ENCODE data around the gene TCP1.
"Not testable (repeated sequence)": the region's sequence is repeated elsewhere in the genome, so short reads cannot be mapped to it uniquely, and the experiment has no call there.

TCP1 gene

GRCh38 chr6:159746759-159747158, 42.6 kb downstream of the TCP1 start:
- Histone ChIP-seq H3K36me3 (ENCODE audit: control insufficient read depth, insufficient read depth, low read length) (peaks cover 13% of the 10 kb centered on the region), H3K4me1 (ENCODE audit: control insufficient read depth, insufficient read depth, low read length) (no peaks in the 10 kb centered on the region), H3K4me3 (ENCODE audit: low read depth, low read length) (no peak overlapping the region)

GRCh38 chr6:159745081-159745480, 44.3 kb downstream of the TCP1 start:
- H3K9me3 ChIP-seq (ENCODE audit: control insufficient read depth, insufficient read depth, low read length) = no peaks in the 10 kb centered on the region
- H3K36me3 ChIP-seq (ENCODE audit: control insufficient read depth, insufficient read depth, low read length) = peaks cover 19% of the 10 kb centered on the region
- no peaks in the 10 kb centered on the region for H3K4me1 ChIP-seq (ENCODE audit: control insufficient read depth, insufficient read depth, low read length)
- H3K27me3 ChIP-seq (ENCODE audit: control insufficient read depth, insufficient read depth, low read length) = no peaks in the 10 kb centered on the region
- no peak overlapping the region for H3K9ac ChIP-seq (ENCODE audit: low read depth, low read length)
- H3K4me3 ChIP-seq (ENCODE audit: low read depth, low read length) = no peak overlapping the region

More at GRCh38 chr6:159746759-159747158, 42.6 kb downstream of the TCP1 start:
- no peak overlapping the region for H3K9ac ChIP-seq (ENCODE audit: low read depth, low read length)
- H3K9me3 ChIP-seq (ENCODE audit: control insufficient read depth, insufficient read depth, low read length) = no peaks in the 10 kb centered on the region
- no peaks in the 10 kb centered on the region for H3K27me3 ChIP-seq (ENCODE audit: control insufficient read depth, insufficient read depth, low read length)

GRCh38 chr6:159742165-159742564, 47.2 kb downstream of the TCP1 start:
- Histone ChIP-seq H3K9me3 (ENCODE audit: control insufficient read depth, insufficient read depth, low read length) (no peaks in the 10 kb centered on the region), H3K4me1 (ENCODE audit: control insufficient read depth, insufficient read depth, low read length) (no peaks in the 10 kb centered on the region), H3K4me3 (ENCODE audit: low read depth, low read length) (no peak overlapping the region), H3K36me3 (ENCODE audit: control insufficient read depth, insufficient read depth, low read length) (peaks cover 19% of the 10 kb centered on the region), H3K27me3 (ENCODE audit: control insufficient read depth, insufficient read depth, low read length) (no peaks in the 10 kb centered on the region), H3K9ac (ENCODE audit: low read depth, low read length) (no peak overlapping the region)

DNA sequence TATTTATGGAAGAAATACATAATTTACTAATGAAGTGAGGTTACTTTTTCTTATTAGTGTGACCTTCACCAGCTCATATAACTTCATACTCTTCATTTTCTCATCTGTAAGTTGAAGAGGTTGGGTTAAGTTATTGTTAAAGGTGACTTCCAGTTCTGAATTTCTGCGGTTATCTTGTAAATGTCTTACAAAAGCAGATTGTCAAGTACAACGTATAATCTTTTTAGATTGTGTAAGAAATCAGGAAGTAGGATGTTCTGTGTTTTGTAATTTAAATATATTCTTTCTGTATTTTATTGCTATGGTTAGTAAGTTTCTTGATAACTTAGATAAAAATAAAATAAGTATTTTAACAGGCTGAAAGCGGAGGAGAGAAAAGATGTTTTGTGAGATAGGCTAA, 50.1 kb downstream of the TCP1 start:
- Histone ChIP-seq H3K27me3 (ENCODE audit: control insufficient read depth, insufficient read depth, low read length) (no peaks in the 10 kb centered on the region), H3K36me3 (ENCODE audit: control insufficient read depth, insufficient read depth, low read length) (peaks cover 15% of the 10 kb centered on the region), H3K4me3 (ENCODE audit: low read depth, low read length) (no peak overlapping the region), H3K9me3 (ENCODE audit: control insufficient read depth, insufficient read depth, low read length) (no peaks in the 10 kb centered on the region), H3K9ac (ENCODE audit: low read depth, low read length) (no peak overlapping the region), H3K4me1 (ENCODE audit: control insufficient read depth, insufficient read depth, low read length) (no peaks in the 10 kb centered on the region)

DNA sequence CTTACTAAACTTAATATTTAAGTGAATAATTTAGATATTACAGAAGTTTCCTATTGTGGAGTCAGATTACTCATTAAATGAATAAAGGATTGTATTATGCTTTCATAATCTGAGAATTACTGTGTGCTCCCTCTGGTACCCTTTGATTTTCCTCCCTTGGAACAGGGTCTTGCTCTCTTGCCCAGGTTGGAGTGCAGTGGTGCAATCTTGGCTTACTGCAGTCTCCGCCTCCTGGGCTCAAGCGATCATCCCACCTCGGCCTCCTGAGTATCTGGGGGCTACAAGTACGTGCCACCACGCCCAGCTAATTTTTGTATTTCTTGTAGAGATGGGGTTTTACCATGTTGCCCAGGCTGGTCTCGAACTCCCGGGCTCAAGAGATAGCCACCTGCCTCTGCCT, 52.5 kb downstream of the TCP1 start:
- peaks cover 6% of the 10 kb centered on the region for H3K36me3 ChIP-seq (ENCODE audit: control insufficient read depth, insufficient read depth, low read length)

DNA sequence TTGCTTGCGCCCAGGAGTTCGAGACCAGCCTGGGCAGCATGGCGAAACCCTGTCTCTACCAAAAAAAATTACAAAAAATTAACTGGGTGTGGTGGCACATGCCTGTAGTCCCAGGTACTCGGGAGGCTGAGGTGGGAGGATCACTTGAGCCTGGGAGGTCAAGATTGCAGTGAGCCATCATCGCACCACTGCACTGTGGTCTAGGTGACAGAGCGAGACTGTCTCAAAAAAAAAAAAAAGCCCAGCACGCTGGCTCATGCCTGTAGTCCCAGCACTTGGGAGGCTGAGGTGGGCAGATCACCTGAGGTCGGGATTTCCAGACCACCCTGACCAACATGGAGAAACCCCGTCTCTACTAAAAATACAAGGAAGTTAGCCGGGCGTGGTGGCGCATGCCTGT, 56.0 kb downstream of the TCP1 start:
- H3K9ac ChIP-seq (ENCODE audit: low read depth, low read length); H3K4me3 ChIP-seq (ENCODE audit: low read depth, low read length); H3K27me3 ChIP-seq (ENCODE audit: control insufficient read depth, insufficient read depth, low read length); H3K36me3 ChIP-seq (ENCODE audit: control insufficient read depth, insufficient read depth, low read length); H3K9me3 ChIP-seq (ENCODE audit: control insufficient read depth, insufficient read depth, low read length); H3K4me1 ChIP-seq (ENCODE audit: control insufficient read depth, insufficient read depth, low read length): not testable (repeated sequence)

More for the DNA sequence above, 52.5 kb downstream of the TCP1 start:
- H3K9me3 ChIP-seq (ENCODE audit: control insufficient read depth, insufficient read depth, low read length) = no peaks in the 10 kb centered on the region
- H3K9ac ChIP-seq (ENCODE audit: low read depth, low read length) = no peak overlapping the region
- H3K27me3 ChIP-seq (ENCODE audit: control insufficient read depth, insufficient read depth, low read length) = no peaks in the 10 kb centered on the region
- no peaks in the 10 kb centered on the region for H3K4me1 ChIP-seq (ENCODE audit: control insufficient read depth, insufficient read depth, low read length)
- H3K4me3 ChIP-seq (ENCODE audit: low read depth, low read length) = no peak overlapping the region

DNA sequence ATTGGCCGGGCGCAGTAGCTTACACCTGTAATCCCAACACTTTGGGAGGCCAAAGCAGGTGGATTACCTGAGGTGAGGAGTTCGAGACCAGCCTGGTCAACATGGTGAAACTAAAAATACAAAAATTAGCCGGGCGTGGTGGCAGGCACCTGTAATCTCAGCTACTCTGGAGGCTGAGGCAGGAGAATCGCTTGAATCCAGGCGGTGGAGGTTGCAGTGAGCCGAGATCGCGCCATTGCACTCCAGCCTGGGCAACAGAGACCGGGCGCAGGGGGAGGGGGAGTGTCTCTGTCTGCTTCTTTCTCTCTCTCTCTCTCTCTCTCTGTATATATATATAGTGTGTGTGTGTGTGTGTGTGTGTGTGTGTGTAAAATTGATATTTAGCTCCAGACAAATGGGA, 56.9 kb downstream of the TCP1 start:
- not testable (repeated sequence) for H3K9ac ChIP-seq (ENCODE audit: low read depth, low read length); H3K9me3 ChIP-seq (ENCODE audit: control insufficient read depth, insufficient read depth, low read length); H3K4me1 ChIP-seq (ENCODE audit: control insufficient read depth, insufficient read depth, low read length); H3K27me3 ChIP-seq (ENCODE audit: control insufficient read depth, insufficient read depth, low read length); H3K4me3 ChIP-seq (ENCODE audit: low read depth, low read length); H3K36me3 ChIP-seq (ENCODE audit: control insufficient read depth, insufficient read depth, low read length)

DNA sequence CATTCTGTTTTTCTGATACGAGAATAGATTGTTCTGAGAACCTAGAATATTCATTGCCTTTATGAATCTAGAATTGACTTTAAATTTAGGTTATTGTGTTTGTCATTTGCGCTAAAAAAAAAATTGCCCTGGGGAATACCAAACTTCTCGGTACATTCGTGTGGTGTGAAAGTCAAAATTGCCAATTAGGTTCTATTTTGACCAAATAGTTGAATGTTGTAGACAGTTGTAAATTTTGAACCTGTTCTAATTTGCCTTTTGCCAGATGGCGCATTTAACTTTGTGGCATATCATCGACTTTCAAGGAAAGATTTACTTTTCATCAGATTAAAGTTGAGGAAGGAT, 59.1 kb downstream of the TCP1 start:
- H3K36me3 ChIP-seq (ENCODE audit: control insufficient read depth, insufficient read depth, low read length) = no peaks in the 10 kb centered on the region

DNA sequence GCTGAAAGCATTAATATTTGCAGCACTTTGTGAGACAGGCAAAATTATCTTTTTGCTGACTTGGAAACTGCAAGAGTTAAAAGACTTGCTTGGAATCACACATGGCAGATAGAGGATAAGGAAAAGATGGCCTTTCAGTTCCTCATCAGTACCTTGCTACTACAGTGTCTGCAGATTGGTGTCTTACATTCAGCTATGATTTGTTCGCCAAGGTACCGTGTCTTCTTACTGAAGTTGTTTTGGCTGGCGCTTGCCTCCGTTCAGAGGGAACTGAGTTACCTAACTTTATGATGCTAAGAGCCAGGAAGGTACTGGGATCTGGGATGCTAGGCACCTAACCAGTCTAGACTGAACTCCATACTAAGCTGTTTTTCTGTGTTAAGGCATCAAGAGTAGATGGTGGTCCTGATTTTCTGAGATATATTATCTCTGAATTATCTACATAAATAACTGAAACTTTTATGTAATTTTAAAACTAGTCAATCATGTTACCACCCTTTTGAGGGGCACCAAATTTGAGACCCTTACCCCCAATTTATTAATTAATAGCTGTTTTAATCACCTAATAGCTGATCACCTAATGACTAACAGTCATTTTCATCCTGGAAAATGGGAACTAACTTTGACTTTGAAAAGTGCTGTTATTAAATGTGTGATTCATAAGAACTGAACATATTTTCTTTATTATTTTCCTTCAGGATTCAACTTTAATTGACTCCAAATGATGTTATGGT, 59.6 kb downstream of the TCP1 start:
- no peaks in the 10 kb centered on the region for H3K36me3 ChIP-seq (ENCODE audit: control insufficient read depth, insufficient read depth, low read length)
- peaks cover 9% of the 10 kb centered on the region for H3K4me1 ChIP-seq (ENCODE audit: control insufficient read depth, insufficient read depth, low read length)
- peak overlapping the region; percentile 86 for H3K4me3 ChIP-seq (ENCODE audit: low read depth, low read length)
- H3K9me3 ChIP-seq (ENCODE audit: control insufficient read depth, insufficient read depth, low read length) = no peaks in the 10 kb centered on the region
- no peaks in the 10 kb centered on the region for H3K27me3 ChIP-seq (ENCODE audit: control insufficient read depth, insufficient read depth, low read length)
- H3K9ac ChIP-seq (ENCODE audit: low read depth, low read length) = no peak overlapping the region

More for the DNA sequence above, 59.1 kb downstream of the TCP1 start:
- Histone ChIP-seq H3K4me3 (ENCODE audit: low read depth, low read length) (no peak overlapping the region), H3K4me1 (ENCODE audit: control insufficient read depth, insufficient read depth, low read length) (peaks cover 9% of the 10 kb centered on the region), H3K9me3 (ENCODE audit: control insufficient read depth, insufficient read depth, low read length) (no peaks in the 10 kb centered on the region), H3K9ac (ENCODE audit: low read depth, low read length) (no peak overlapping the region), H3K27me3 (ENCODE audit: control insufficient read depth, insufficient read depth, low read length) (no peaks in the 10 kb centered on the region)

DNA sequence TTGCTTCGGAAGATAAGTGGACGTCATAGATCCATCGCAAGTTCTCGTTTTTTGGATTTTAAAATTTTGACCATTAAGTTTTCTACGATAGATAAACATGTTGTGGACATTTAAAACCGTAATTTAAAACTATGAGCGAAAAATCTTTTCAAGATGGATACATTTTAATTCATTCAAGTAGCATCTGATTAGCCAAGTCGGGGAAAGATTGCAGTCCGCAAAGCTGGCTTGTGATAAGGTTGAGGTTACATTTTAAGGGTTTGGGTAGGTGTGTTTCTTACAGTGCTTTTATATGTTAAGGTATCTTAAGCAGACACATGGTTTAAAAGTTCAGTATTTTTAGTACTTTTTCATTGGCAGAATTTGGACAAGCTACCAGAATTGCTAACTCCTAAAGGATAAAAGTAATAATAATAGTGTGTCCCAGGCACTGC, 60.9 kb downstream of the TCP1 start:
- Histone ChIP-seq H3K36me3 (ENCODE audit: control insufficient read depth, insufficient read depth, low read length) (no peaks in the 10 kb centered on the region), H3K9ac (ENCODE audit: low read depth, low read length) (peak overlapping the region; percentile 28), H3K4me3 (ENCODE audit: low read depth, low read length) (peak overlapping the region; percentile 86), H3K9me3 (ENCODE audit: control insufficient read depth, insufficient read depth, low read length) (no peaks in the 10 kb centered on the region), H3K4me1 (ENCODE audit: control insufficient read depth, insufficient read depth, low read length) (peaks cover 9% of the 10 kb centered on the region), H3K27me3 (ENCODE audit: control insufficient read depth, insufficient read depth, low read length) (no peaks in the 10 kb centered on the region)

Data from iPS-15b (cell line).